IPS DF 6.9 (cell line): Measurements from ENCODE around the gene NHSL2.

ENCODE experiments used
- DNase-seq: peaks from one replicate; pipeline ENCODE4 v3.0.0-alpha.2; 2013; ENCODE audit warnings: low read depth, low spot score
- H3K27ac ChIP-seq: one replicate; pipeline ENCODE4 v1.5.1; 2013; ENCODE audit warnings: low read length, control low read depth
- H3K27me3 ChIP-seq: 2 replicates; pipeline ENCODE4 v1.6.1; 2013; ENCODE audit warnings: mild to moderate bottlenecking, low read length; ENCODE audit not compliant: control insufficient read depth, insufficient read depth
- H3K36me3 ChIP-seq: 2 replicates; pipeline ENCODE4 v1.6.1; 2013; ENCODE audit warnings: low read length; ENCODE audit not compliant: control insufficient read depth, insufficient read depth
- H3K4me1 ChIP-seq: 2 replicates; pipeline ENCODE4 v1.6.1; 2013; ENCODE audit warnings: low read length; ENCODE audit not compliant: control insufficient read depth, insufficient read depth
- H3K4me3 ChIP-seq: 2 replicates; pipeline ENCODE4 v1.5.1; 2013; ENCODE audit warnings: mild to moderate bottlenecking, low read length
- H3K9me3 ChIP-seq: 2 replicates; pipeline ENCODE4 v1.6.1; 2013; ENCODE audit warnings: low read length, inconsistent platforms; ENCODE audit not compliant: control insufficient read depth, insufficient read depth
- WGBS: extraction: QIAGEN DNeasy Blood & Tissue Kit; methylation state at CpG from one replicate; pipeline ENCODE4 v1.1.7; 2013; ENCODE audit warnings: mixed read lengths, missing lambda C conversion rate; ENCODE audit not compliant: insufficient read length, insufficient coverage; 5-methylcytosine and 5-hydroxymethylcytosine counted together

NHSL2 gene

GRCh38 chrX:72117636-72118210 is 207.1 kb downstream of the NHSL2 start:
- Histone ChIP-seq H3K36me3 (no peaks in the 10 kb centered on the region), H3K27ac (no peak overlapping the region), H3K27me3 (no peaks in the 10 kb centered on the region), H3K4me1 (no peaks in the 10 kb centered on the region; the same call in 1 of the 2 replicates), H3K9me3 (no peaks in the 10 kb centered on the region), H3K4me3 (no peak overlapping the region)
- WGBS, result no CpG with 5 or more reads among the region's 2 CpGs
- DNase-seq, result no peak

DNA sequence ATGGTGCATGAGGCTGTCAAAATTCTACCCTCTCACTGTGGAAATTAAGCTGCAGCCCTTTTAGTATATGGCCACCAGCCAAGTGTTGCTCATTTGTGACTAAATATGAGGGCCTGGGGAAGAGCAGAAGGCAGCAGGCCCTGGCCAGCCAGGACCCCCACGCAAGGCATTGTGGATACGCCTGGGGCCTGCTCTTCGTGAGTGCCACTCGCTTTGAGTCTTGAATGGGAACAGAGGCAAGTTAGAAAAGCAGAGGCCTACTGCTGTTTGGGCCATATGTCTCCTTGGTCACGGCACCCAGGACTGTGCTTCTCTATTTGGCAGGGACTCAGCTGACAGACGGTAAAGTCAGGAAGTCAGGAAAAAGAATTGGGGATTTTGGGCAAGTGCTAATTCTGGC is 210.2 kb downstream of the NHSL2 start:
- H3K36me3 ChIP-seq, result no peaks in the 10 kb centered on the region
- H3K27me3 ChIP-seq, result no peaks in the 10 kb centered on the region
- WGBS, result no CpG with 5 or more reads among the region's 6 CpGs
- no peak overlapping the region for H3K4me3 ChIP-seq
- H3K27ac ChIP-seq, result no peak overlapping the region
- no peak for DNase-seq
- no peaks in the 10 kb centered on the region for H3K9me3 ChIP-seq
- no peaks in the 10 kb centered on the region for H3K4me1 ChIP-seq

DNA sequence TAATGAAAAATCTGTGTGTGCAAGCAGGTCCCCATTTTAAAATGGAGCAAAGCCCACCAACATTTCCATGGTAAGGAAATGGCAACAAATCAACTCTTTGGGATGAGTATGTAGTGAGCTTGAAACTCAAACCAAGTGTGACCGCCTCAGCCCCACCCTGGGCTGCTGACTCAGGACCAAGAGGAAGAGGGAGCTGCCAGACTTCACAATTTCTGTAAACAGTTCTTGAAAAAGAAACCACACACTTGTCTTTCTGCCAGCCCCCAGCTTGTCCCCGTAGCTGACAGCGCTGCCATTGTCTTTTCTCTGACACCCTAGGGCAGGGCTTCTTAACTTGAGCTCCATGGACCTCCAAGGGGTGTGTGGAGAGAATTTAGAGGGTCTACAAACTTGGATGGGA is 210.7 kb downstream of the NHSL2 start:
- Histone ChIP-seq H3K9me3 (no peaks in the 10 kb centered on the region), H3K27me3 (no peaks in the 10 kb centered on the region), H3K4me1 (no peaks in the 10 kb centered on the region), H3K36me3 (no peaks in the 10 kb centered on the region), H3K27ac (no peak overlapping the region), H3K4me3 (no peak overlapping the region)
- no peak for DNase-seq
- no CpG with 5 or more reads among the region's 3 CpGs for WGBS

- Histone ChIP-seq H3K4me3 (no peak overlapping the region), H3K4me1 (no peaks in the 10 kb centered on the region), H3K36me3 (no peaks in the 10 kb centered on the region), H3K27ac (no peak overlapping the region), H3K27me3 (no peaks in the 10 kb centered on the region), H3K9me3 (no peaks in the 10 kb centered on the region)
- no peak for DNase-seq
- WGBS, result no CpG with 5 or more reads among the region's 6 CpGs
These were observed 212.1 kb downstream of the NHSL2 start for GRCh38 chrX:72122621-72123337.

- Histone ChIP-seq H3K9me3 (no peaks in the 10 kb centered on the region), H3K36me3 (no peaks in the 10 kb centered on the region), H3K27me3 (no peaks in the 10 kb centered on the region), H3K27ac (no peak overlapping the region), H3K4me1 (no peaks in the 10 kb centered on the region), H3K4me3 (no peak overlapping the region)
- no CpG with 5 or more reads among the region's 11 CpGs for WGBS
- peak; percentile 31 for DNase-seq
These were observed 213.0 kb downstream of the NHSL2 start for GRCh38 chrX:72123471-72124185.

DNA sequence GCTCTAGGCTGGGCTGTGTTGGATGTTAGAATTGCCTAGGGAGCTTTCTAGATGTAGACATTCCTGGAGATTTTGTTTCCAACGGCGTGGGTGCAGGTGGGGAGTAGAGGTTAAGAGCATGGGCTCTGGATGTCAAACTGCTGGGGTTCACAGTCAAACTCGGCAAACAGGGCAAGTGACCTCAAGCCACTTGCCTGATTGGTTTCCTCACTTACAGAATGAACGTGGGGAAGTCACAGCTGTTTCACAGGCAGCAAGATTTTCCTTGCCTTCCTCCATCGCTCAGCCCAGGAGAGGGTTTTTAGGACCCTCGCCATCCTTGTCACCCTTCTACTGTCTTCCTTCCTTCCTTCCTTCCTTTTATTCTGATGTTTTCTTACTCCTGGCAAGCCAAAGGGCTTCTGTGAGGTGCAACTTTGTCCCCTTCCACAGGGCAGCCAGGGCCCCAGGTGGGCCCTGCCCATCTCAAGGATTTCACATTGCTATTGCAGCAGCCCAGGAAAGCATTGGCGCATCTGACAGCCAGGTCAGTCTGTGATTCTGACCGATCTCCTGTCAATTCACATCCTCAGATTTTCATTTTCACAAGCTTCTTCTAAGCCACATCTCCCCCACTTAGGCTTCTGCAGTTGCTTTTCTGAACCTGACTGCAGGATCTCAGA is 214.0 kb downstream of the NHSL2 start:
- no peak for DNase-seq
- H3K4me1 ChIP-seq, result no peaks in the 10 kb centered on the region
- peaks cover 7% of the 10 kb centered on the region for H3K27me3 ChIP-seq
- H3K9me3 ChIP-seq, result no peaks in the 10 kb centered on the region
- H3K36me3 ChIP-seq, result no peaks in the 10 kb centered on the region
- no peak overlapping the region for H3K4me3 ChIP-seq
- H3K27ac ChIP-seq, result no peak overlapping the region
- no CpG with 5 or more reads among the region's 8 CpGs for WGBS

DNA sequence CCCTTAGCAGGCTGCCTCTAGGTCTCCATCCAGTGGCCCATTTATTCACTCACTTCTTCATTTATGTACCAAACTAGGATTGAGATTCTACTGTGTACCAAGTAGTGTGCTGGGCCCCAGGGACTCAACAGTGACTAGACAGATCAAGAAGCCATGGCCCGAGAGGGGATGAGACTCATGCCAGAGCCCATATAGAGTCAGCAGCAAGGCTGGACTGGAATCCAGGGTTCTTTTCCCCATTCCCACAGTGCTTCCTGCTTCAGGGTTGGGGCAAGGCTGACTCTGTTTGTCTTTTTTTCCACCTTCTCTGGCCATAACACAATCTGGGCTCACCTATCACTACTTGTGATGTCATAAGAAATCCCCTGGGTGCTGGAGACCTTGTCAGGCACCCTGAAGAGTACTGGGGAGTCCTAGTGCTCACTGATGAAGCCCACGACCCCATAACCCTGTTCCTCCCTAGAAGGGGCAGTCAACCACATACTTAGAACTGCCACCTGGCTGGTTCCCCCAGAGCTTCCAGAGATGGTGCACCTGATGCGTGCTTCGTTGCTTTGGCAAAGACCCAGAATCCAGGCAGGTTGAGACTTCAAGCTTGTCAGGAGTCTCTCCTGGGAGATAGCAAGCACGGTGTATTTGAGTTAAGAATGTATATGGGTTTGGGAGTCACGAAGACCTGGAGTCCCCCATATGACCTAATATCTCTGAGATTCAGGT is 214.8 kb downstream of the NHSL2 start:
- H3K9me3 ChIP-seq, result no peaks in the 10 kb centered on the region
- H3K27me3 ChIP-seq, result peaks cover 15% of the 10 kb centered on the region
- H3K4me1 ChIP-seq, result no peaks in the 10 kb centered on the region; the same call in 1 of the 2 replicates
- WGBS, result no CpG with 5 or more reads among the region's 6 CpGs
- H3K27ac ChIP-seq, result no peak overlapping the region
- no peak overlapping the region for H3K4me3 ChIP-seq
- no peak for DNase-seq
- H3K36me3 ChIP-seq, result no peaks in the 10 kb centered on the region

- H3K4me1 ChIP-seq, result no peaks in the 10 kb centered on the region; the same call in 1 of the 2 replicates
- H3K27me3 ChIP-seq, result peaks cover 17% of the 10 kb centered on the region
- H3K27ac ChIP-seq, result no peak overlapping the region
- no CpG with 5 or more reads among the region's 3 CpGs for WGBS
- no peak for DNase-seq
- no peaks in the 10 kb centered on the region for H3K36me3 ChIP-seq
- no peak overlapping the region for H3K4me3 ChIP-seq
- H3K9me3 ChIP-seq, result no peaks in the 10 kb centered on the region
These were observed 215.4 kb downstream of the NHSL2 start for GRCh38 chrX:72126048-72126415.

DNA sequence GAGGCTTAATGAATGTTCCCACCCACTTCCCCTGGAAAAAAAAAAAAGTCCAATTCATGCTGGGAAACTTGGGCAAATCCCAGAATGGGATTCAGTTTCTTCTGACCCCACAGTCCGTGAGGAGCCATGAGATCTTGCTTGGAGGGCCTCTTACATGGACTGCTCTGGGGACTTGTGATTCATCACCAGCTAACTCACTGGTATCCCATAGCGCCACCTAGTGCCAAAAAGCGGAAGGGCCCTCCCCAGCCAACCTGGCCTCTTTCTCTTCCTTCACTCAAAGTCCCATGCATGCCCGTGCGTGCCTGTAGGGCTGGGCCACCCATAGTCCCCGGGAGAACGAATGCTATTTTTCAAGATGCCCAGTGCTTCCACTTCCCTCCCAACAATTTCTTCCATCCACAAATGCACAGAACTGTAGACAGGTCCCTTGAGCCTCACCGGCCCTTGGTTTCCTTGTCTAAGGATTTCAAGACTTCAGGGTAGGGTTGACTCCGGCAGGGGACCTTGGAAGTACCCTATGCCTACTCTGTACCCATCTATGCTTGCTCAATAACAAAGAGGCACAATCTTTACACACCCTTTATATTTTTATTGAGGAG is 216.0 kb downstream of the NHSL2 start:
- Histone ChIP-seq H3K4me3 (no peak overlapping the region), H3K27ac (no peak overlapping the region), H3K36me3 (no peaks in the 10 kb centered on the region), H3K27me3 (peaks cover 17% of the 10 kb centered on the region), H3K9me3 (no peaks in the 10 kb centered on the region), H3K4me1 (no peaks in the 10 kb centered on the region; the same call in 1 of the 2 replicates)
- peak; percentile 48 for DNase-seq
- WGBS, result no CpG with 5 or more reads among the region's 9 CpGs
